H1 (cell line): ENCODE results near the gene ZNF709. TPM values are rescaled to one million over a fixed set of nuclear protein-coding genes. Genes with fewer than 3 reads are reported as not detected.

Experiments
- CTCF ChIA-PET: fragments of 300-600 bp; sonication (Branson Sonifier 250); formaldehyde crosslinking; loops from one replicate; lab custom pipeline; 2021; ENCODE audit not compliant: partially characterized antibody; lab: Charles Lee
- POLR2A ChIA-PET: fragments of 300-600 bp; sonication (Branson Sonifier 250); formaldehyde crosslinking; loops from one replicate; lab custom pipeline; 2021; ENCODE audit warnings: inconsistent platforms; ENCODE audit not compliant: partially characterized antibody; lab: Charles Lee
- DNase-seq, 2 experiments: peaks; one replicate each; pipeline versions ENCODE4 v3.0.0 to v3.0.0-alpha.2; 2010 to 2022; ENCODE audit warnings: low spot score in 2 of 2, low read depth in 1 of 2, mixed read lengths in 1 of 2
- FAIRE-seq: peaks from 2 replicates; lab custom pipeline; 2011; peaks lifted over from hg19 to GRCh38; lab: Jason Lieb, UNC
- H2AFZ ChIP-seq: 2 replicates; pipeline ENCODE4 v1.8.1; 2012; ENCODE audit warnings: low read length, inconsistent platforms
- H2AK5ac ChIP-seq: 2 replicates; pipeline ENCODE4 v1.6.1; 2013; ENCODE audit warnings: low read depth, low read length
- H2BK120ac ChIP-seq: replicated peaks from 2 replicates; pipeline ENCODE3; 2013; ENCODE audit warnings: low read depth, low read length, inconsistent platforms
- H2BK12ac ChIP-seq: 2 replicates; pipeline ENCODE4 v1.6.1; 2013; ENCODE audit warnings: low read depth, low read length
- H2BK15ac ChIP-seq: 2 replicates; pipeline ENCODE4 v1.6.1; 2013; ENCODE audit warnings: low read length
- H2BK20ac ChIP-seq: 2 replicates; pipeline ENCODE4 v1.6.1; 2013; ENCODE audit warnings: low read length
- H2BK5ac ChIP-seq: 2 replicates; pipeline ENCODE4 v1.6.1; 2013; ENCODE audit warnings: low read depth, low read length
- H3K14ac ChIP-seq: 2 replicates; pipeline ENCODE4 v1.6.1; 2013; ENCODE audit warnings: inconsistent platforms; ENCODE audit not compliant: insufficient read length
- H3K18ac ChIP-seq: 2 replicates; pipeline ENCODE4 v1.6.1; 2013; ENCODE audit warnings: low read length; ENCODE audit errors: extremely low read depth
- H3K23ac ChIP-seq: 2 replicates; pipeline ENCODE4 v1.6.1; 2013; ENCODE audit warnings: inconsistent platforms; ENCODE audit not compliant: insufficient read length
- H3K23me2 ChIP-seq: 2 replicates; pipeline ENCODE4 v1.6.1; 2013; ENCODE audit warnings: low read depth, low read length
- H3K27ac ChIP-seq: 2 replicates; pipeline ENCODE4 v1.6.1; 2011; ENCODE audit warnings: low read depth, low read length, inconsistent platforms
- H3K27me3 ChIP-seq, 4 experiments: replicated peaks in 1 of 4; 1 replicate in 1 of 4; 2 replicates in 3 of 4; pipeline versions ENCODE4 v1.6.1 to v1.8.1; 2011 to 2013; ENCODE audit warnings: low read length in 3 of 4, mild to moderate bottlenecking in 3 of 4, inconsistent platforms in 2 of 4, mixed read lengths in 2 of 4, moderate library complexity in 1 of 4; ENCODE audit not compliant: control insufficient read depth in 3 of 4, insufficient read depth in 3 of 4; ENCODE audit errors: extremely low read depth in 1 of 4
- H3K36me3 ChIP-seq, 4 experiments: 2 replicates each; pipeline versions ENCODE4 v1.6.1 to v1.8.1; 2011 to 2013; ENCODE audit warnings: mild to moderate bottlenecking in 4 of 4, low read length in 3 of 4, moderate library complexity in 2 of 4, control low read depth in 1 of 4, inconsistent platforms in 1 of 4; ENCODE audit not compliant: insufficient read depth in 4 of 4, control insufficient read depth in 2 of 4
- H3K4ac ChIP-seq: replicated peaks from 2 replicates; pipeline ENCODE3; 2013; ENCODE audit warnings: low read length, low read depth, mixed read lengths, inconsistent platforms; ENCODE audit not compliant: insufficient read length
- H3K4me1 ChIP-seq, 4 experiments: replicated peaks in 1 of 4; 1 replicate in 1 of 4; 2 replicates in 3 of 4; pipeline versions ENCODE4 v1.6.1 to v1.8.1; 2011 to 2013; ENCODE audit warnings: low read length in 3 of 4, inconsistent platforms in 2 of 4, mixed read lengths in 1 of 4; ENCODE audit not compliant: insufficient read depth in 4 of 4, control insufficient read depth in 3 of 4
- H3K4me2 ChIP-seq, 2 experiments: 2 replicates each; pipeline versions ENCODE4 v1.6.1 to v1.8.1; 2011 to 2013; ENCODE audit warnings: low read depth in 2 of 2, low read length in 2 of 2, control low read depth in 1 of 2, inconsistent platforms in 1 of 2, mild to moderate bottlenecking in 1 of 2; ENCODE audit not compliant: insufficient read depth in 1 of 2
- H3K4me3 ChIP-seq, 4 experiments: fragments of 200-600, 300-600 bp in 1 of 4; sonication (generic), shearing (Covaris generic), sonication (Bioruptor Twin) in 1 of 4; 2 replicates each; pipeline versions ENCODE4 v1.5.1 to v1.8.1; 2011 to 2016; ENCODE audit warnings: low read length in 4 of 4, low read depth in 3 of 4, control low read depth in 2 of 4, inconsistent platforms in 2 of 4, mild to moderate bottlenecking in 2 of 4, mixed read lengths in 1 of 4, moderate library complexity in 1 of 4; ENCODE audit not compliant: insufficient read depth in 2 of 4; ENCODE audit errors: extremely low read depth in 1 of 4
- H3K56ac ChIP-seq: replicated peaks from 2 replicates; pipeline ENCODE3; 2013; ENCODE audit warnings: low read depth, mild to moderate bottlenecking, mixed read lengths, low read length, inconsistent platforms; ENCODE audit not compliant: insufficient read length
- H3K79me1 ChIP-seq: 2 replicates; pipeline ENCODE4 v1.6.1; 2013; ENCODE audit warnings: low read depth, low read length, control low read depth
- H3K79me2 ChIP-seq, 2 experiments: 2 replicates each; pipeline versions ENCODE4 v1.6.1 to v1.8.1; 2012 to 2013; ENCODE audit warnings: low read length in 2 of 2, mild to moderate bottlenecking in 2 of 2, inconsistent platforms in 1 of 2; ENCODE audit not compliant: insufficient read depth in 2 of 2, control insufficient read depth in 1 of 2
- H3K9ac ChIP-seq, 4 experiments: replicated peaks in 1 of 4; 1 replicate in 1 of 4; 2 replicates in 3 of 4; pipeline versions ENCODE4 v1.6.1 to v1.8.1; 2011 to 2013; ENCODE audit warnings: low read depth in 3 of 4, low read length in 3 of 4, control low read depth in 2 of 4, mild to moderate bottlenecking in 2 of 4, moderate library complexity in 2 of 4, inconsistent platforms in 1 of 4; ENCODE audit errors: extremely low read depth in 1 of 4
- H3K9me3 ChIP-seq, 2 experiments: 2 replicates each; pipeline versions ENCODE4 v1.6.1 to v1.8.1; 2012 to 2013; ENCODE audit warnings: mild to moderate bottlenecking in 2 of 2, moderate library complexity in 2 of 2, control low read depth in 1 of 2, inconsistent platforms in 1 of 2, low read depth in 1 of 2, low read length in 1 of 2, mixed read lengths in 1 of 2; ENCODE audit not compliant: insufficient read depth in 2 of 2
- H4K20me1 ChIP-seq, 2 experiments: replicated peaks in 1 of 2; 2 replicates each; pipeline versions ENCODE3 to v1.8.1; 2011 to 2013; ENCODE audit warnings: inconsistent platforms in 2 of 2, low read length in 2 of 2, mild to moderate bottlenecking in 1 of 2; ENCODE audit not compliant: insufficient read depth in 2 of 2, control insufficient read depth in 1 of 2
- H4K5ac ChIP-seq: 2 replicates; pipeline ENCODE4 v1.6.1; 2013; ENCODE audit warnings: low read length, low read depth, mixed read lengths, inconsistent platforms; ENCODE audit not compliant: insufficient read length
- H4K8ac ChIP-seq: 2 replicates; pipeline ENCODE4 v1.8.0; 2013; ENCODE audit warnings: mild to moderate bottlenecking, moderate library complexity, low read length, inconsistent platforms; ENCODE audit not compliant: insufficient read depth; ENCODE audit errors: extremely low read depth
- H4K91ac ChIP-seq: replicated peaks from 2 replicates; pipeline ENCODE3; 2013; ENCODE audit warnings: low read length, mixed read lengths, inconsistent platforms; ENCODE audit not compliant: insufficient read length
- GTF2F1 ChIP-seq: IDR thresholded peaks from 2 replicates; pipeline ENCODE4 v1.6.1; 2012; ENCODE audit warnings: low read depth, low read length, improper control_type of control experiment, borderline replicate concordance
- RAD21 ChIP-seq, 2 experiments: IDR thresholded peaks in 1 of 2; conservative IDR thresholded peaks in 1 of 2; 2 replicates each; pipeline ENCODE4 v1.6.1; 2011; ENCODE audit warnings: low read depth in 2 of 2, low read length in 2 of 2, improper control_type of control experiment in 1 of 2, inconsistent platforms in 1 of 2, mild to moderate bottlenecking in 1 of 2, moderate library complexity in 1 of 2
- TCF12 ChIP-seq: IDR thresholded peaks from 2 replicates; pipeline ENCODE4 v1.6.1; 2011; ENCODE audit warnings: low read depth, mild to moderate bottlenecking, low read length
- WGBS, 2 experiments: shearing (Covaris generic) in 1 of 2; methylation state at CpG; one replicate each; pipeline versions ENCODE4 v1.1.6 to v1.1.7; 2013 to 2015; ENCODE audit warnings: low lambda C conversion rate in 2 of 2, mixed read lengths in 2 of 2, inconsistent platforms in 1 of 2, low coverage in 1 of 2, missing lambda C conversion rate in 1 of 2; ENCODE audit not compliant: insufficient replicate concordance in 2 of 2, insufficient coverage in 1 of 2, insufficient read length in 1 of 2; ENCODE audit errors: extremely low coverage in 1 of 2, missing lambda C conversion rate in 1 of 2; 5-methylcytosine and 5-hydroxymethylcytosine counted together
- polyA plus RNA-seq, 7 experiments: library from polyadenylated mRNA; depleted of rRNA in 3 of 7; stranded (reverse) in 5 of 7; unstranded in 2 of 7; fragments of >200 nt in 5 of 7; fragments of 200-250 nt in 2 of 7; gene quantifications; 1 replicate in 5 of 7; 2 replicates in 1 of 7; 4 replicates in 1 of 7; pipeline versions ENCODE4 v1.2.1 to v1.2.3, GENCODE V29; 2011 to 2013; ENCODE audit warnings: missing spikeins in 2 of 7, mixed read lengths in 2 of 7
- total RNA-seq: library from RNA; stranded (reverse); fragmentation: NEBNext Ultra II Directional; extraction: Animal tissue kit (Norgen Biotek cat#: 25700); gene quantifications from 2 replicates; pipeline ENCODE4 v1.2.1, GENCODE V29; 2021

ZNF709 gene
- total and polyA plus RNA-seq, 2 of the 8 experiments (the other 6 are each of a cell fraction or from before 2014, with no cell fraction given) = 1.3 to 2.2 TPM

GRCh38 chr19:12485052-12485416, 418 bp upstream of the ZNF709 start:
- Histone ChIP-seq H4K8ac (peak overlapping the region; percentile 73; the same call in 1 of the 2 replicates), H2AFZ (peak overlapping the region; percentile 61), H3K23ac (no peak overlapping the region), H2BK120ac (no peak overlapping the region), H3K79me1 (no peaks in the 10 kb centered on the region), H3K4me3 (peak overlapping the region; percentile 75 to 86 (median 82)), H4K5ac (no peak overlapping the region), H4K91ac (no peak overlapping the region), H3K27ac (no peak overlapping the region), H3K4ac (no peak overlapping the region), H3K36me3 (no peaks in the 10 kb centered on the region), H3K23me2 (peaks cover 7% of the 10 kb centered on the region), H3K27me3 (peaks cover 0 to 3% (median under 1%) of the 10 kb centered on the region in 4 experiments; a peak in 2 of 7 replicates), H3K4me1 (0 out of 7 replicates have a peak, but pooled peaks cover 0 to 1% (median 0%) of the 10 kb centered on the region in 4 experiments), H2BK15ac (no peak overlapping the region), H2BK5ac (no peak overlapping the region), H2BK20ac (no peak overlapping the region), H3K9me3 (no peaks in the 10 kb centered on the region), H3K14ac (no peak overlapping the region), H3K4me2 (peak overlapping the region; percentile 86 to 94), H2AK5ac (no peak overlapping the region), H4K20me1 (no peaks in the 10 kb centered on the region), H3K79me2 (no peaks in the 10 kb centered on the region), H2BK12ac (0 out of 2 replicates have a peak overlapping the region, but pooled peaks have one; percentile 39), H3K9ac (peak overlapping the region in 1 of 4 experiments; percentile 86; a peak in 2 of 7 replicates), H3K18ac (peak overlapping the region; percentile 76; the same call in 1 of the 2 replicates), H3K56ac (no peak overlapping the region)
- DNase-seq = no peak
- POLR2A ChIA-PET = interaction anchor here (0.8 to 4.9 kb wide), 5 partner anchors 11 to 428 kb away, joined by 3 to 43 read pairs (median 3); a partner anchor contains a TSS
- TF ChIP-seq GTF2F1 = no peak
- TF ChIP-seq TCF12 = no peak
- TF ChIP-seq RAD21 (IDR thresholded peaks at IDR 0.05 in 1 of 2, conservative IDR thresholded peaks at IDR 0.05 in 1 of 2; ENCODE audit: low read depth in 2 of 2, low read length in 2 of 2) = no peak
- CTCF ChIA-PET = interaction anchor here (0.6 to 0.8 kb wide), 2 partner anchors 10 to 230 kb away, joined by 3 read pairs; no protein-coding TSS in a partner anchor
- no peak for FAIRE-seq
- WGBS, 2 experiments = 6% methylated on average over 11 of the region's 11 CpGs; no CpG with 5 or more reads in 1 of the 2 experiments
